Thymus (tissue), 14 donors: ENCODE results near the gene OVCH2. TPM values are rescaled to one million over a fixed set of nuclear protein-coding genes. Genes with fewer than 3 reads are reported as not detected.
"Not testable (repeated sequence)": the region's sequence is repeated elsewhere in the genome, so short reads cannot be mapped to it uniquely, and the experiment has no call there.

Source experiments
- DNase-seq, 9 donors: peaks; one replicate each; pipeline ENCODE4 v3.0.0-alpha.2; 2013; ENCODE audit warnings: low spot score in 9 of 9, low read depth in 6 of 9, missing footprints in 1 of 9
- H3K27ac ChIP-seq, 2 donors: one replicate each; pipeline ENCODE4 v1.5.1; 2013; ENCODE audit warnings: control low read depth in 1 of 2, low read depth in 1 of 2, low read length in 1 of 2, mild to moderate bottlenecking in 1 of 2, moderate library complexity in 1 of 2
- H3K27me3 ChIP-seq, 2 donors: one replicate each; pipeline ENCODE4 v1.5.1; 2013; ENCODE audit warnings: low read length in 1 of 2; ENCODE audit not compliant: control insufficient read depth in 2 of 2, insufficient read depth in 1 of 2
- H3K36me3 ChIP-seq, 2 donors: one replicate each; pipeline ENCODE4 v1.5.1; 2013; ENCODE audit warnings: low read length in 1 of 2, mild to moderate bottlenecking in 1 of 2, moderate library complexity in 1 of 2; ENCODE audit not compliant: control insufficient read depth in 2 of 2, insufficient read depth in 2 of 2
- H3K4me1 ChIP-seq, 2 donors: one replicate each; pipeline ENCODE4 v1.5.1; 2013; ENCODE audit warnings: low read length in 2 of 2; ENCODE audit not compliant: control insufficient read depth in 2 of 2, insufficient read depth in 2 of 2
- H3K4me3 ChIP-seq, 2 donors: one replicate each; pipeline ENCODE4 v1.5.1; 2013; ENCODE audit warnings: low read length in 2 of 2, control low read depth in 1 of 2, mild to moderate bottlenecking in 1 of 2
- H3K9me3 ChIP-seq, 2 donors: one replicate each; pipeline ENCODE4 v1.5.1; 2013; ENCODE audit warnings: low read length in 1 of 2, mild to moderate bottlenecking in 1 of 2; ENCODE audit not compliant: control insufficient read depth in 2 of 2, insufficient read depth in 1 of 2
- WGBS: extraction: QIAGEN DNeasy Blood & Tissue Kit; methylation state at CpG from one replicate; pipeline ENCODE4 v1.1.7; 2013; 5-methylcytosine and 5-hydroxymethylcytosine counted together
- long read RNA-seq, 10 donors: transcript quantifications; one replicate each; lab custom pipeline, GENCODE V29; 2026
- polyA plus RNA-seq: library from polyadenylated mRNA; stranded (reverse); fragments of 200-250 nt; gene quantifications from one replicate; pipeline ENCODE4 v1.2.3, GENCODE V29; 2013
- total RNA-seq: library from RNA; stranded (reverse); fragments of 120-200 nt; gene quantifications from one replicate; pipeline ENCODE4 v1.2.4, GENCODE V29; 2013
- donor health status: healthy.

Gene OVCH2
- total RNA-seq (not detected), polyA plus RNA-seq (1.5 TPM)
- long read RNA-seq, donor 1, result 0 reads
- long read RNA-seq, donor 2, result 0 reads
- long read RNA-seq, donor 3, result 0 reads
- long read RNA-seq, donor 4, result 0 reads
- long read RNA-seq, donor 5, result 0 reads
- long read RNA-seq, donor 6, result 0 reads
- long read RNA-seq, donor 7, result 0 reads
- long read RNA-seq, donor 8, result 0 reads
- long read RNA-seq, donor 9, result 0 reads
- long read RNA-seq, donor 10, result 0 reads

DNA sequence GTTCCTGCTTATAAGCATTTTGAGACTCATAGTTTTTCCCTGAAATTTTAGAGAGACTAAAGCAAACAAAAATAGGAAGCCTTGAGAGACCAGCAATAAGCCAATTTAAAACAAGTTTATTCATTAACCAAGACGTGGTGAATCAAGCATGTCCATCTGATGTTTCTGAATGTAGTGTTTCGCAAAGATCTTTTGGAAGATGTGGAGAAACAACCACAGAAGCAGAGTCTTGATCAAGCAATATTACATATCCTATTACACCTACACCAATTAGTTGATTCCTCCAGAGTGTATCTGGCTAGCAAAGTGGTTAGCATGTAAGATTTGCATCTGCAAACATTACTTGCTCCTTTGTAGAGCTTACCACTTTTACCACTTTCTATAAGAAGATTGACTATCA, at the start of gene OVCH2:
TSS of gene OVCH2 (minus strand) at position 101 of the 400 bp plus-strand sequence. CDS start at position 18, 83 bp downstream.
- H3K36me3 ChIP-seq, result no peaks in the 10 kb centered on the region
- H3K27me3 ChIP-seq, result no peaks in the 10 kb centered on the region
- no peak within 1 kb of the TSS for H3K4me3 ChIP-seq
- H3K4me1 ChIP-seq, result no peaks in the 10 kb centered on the region
- WGBS, result 84% methylated on average over 2 of the region's 2 CpGs
- no peak within 1 kb of the TSS for H3K27ac ChIP-seq
- H3K9me3 ChIP-seq, result no peaks in the 10 kb centered on the region
- DNase-seq, result no peak

- no peaks in the 10 kb centered on the region for H3K4me1 ChIP-seq
- H3K27me3 ChIP-seq, result no peaks in the 10 kb centered on the region
- no peak overlapping the region for H3K27ac ChIP-seq
- no peak overlapping the region for H3K4me3 ChIP-seq
- 93% methylated on average over 2 of the region's 2 CpGs for WGBS
- no peaks in the 10 kb centered on the region for H3K9me3 ChIP-seq
- no peaks in the 10 kb centered on the region for H3K36me3 ChIP-seq
- DNase-seq, result no peak
These were observed 43.2 kb upstream of the OVCH2 start for GRCh38 chr11:7749456-7749855.

DNA sequence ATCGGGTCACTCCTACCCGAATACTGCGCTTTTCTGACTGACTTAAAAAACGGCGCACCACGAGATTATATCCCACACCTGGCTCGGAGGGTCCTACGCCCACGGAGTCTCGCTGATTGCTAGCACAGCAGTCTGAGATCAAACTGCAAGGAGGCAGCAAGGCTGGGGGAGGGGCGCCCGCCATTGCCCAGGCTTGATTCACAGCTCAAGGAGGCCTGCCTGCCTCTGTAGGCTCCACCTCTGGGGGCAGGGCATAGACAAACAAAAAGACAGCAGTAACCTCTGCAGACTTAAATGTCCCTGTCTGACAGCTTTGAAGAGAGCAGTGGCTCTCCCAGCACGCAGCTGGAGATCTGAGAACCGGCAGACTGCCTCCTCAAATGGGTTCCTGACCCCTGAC, 28.5 kb upstream of the OVCH2 start:
- DNase-seq, H3K4me1 ChIP-seq: not testable (repeated sequence)

DNA sequence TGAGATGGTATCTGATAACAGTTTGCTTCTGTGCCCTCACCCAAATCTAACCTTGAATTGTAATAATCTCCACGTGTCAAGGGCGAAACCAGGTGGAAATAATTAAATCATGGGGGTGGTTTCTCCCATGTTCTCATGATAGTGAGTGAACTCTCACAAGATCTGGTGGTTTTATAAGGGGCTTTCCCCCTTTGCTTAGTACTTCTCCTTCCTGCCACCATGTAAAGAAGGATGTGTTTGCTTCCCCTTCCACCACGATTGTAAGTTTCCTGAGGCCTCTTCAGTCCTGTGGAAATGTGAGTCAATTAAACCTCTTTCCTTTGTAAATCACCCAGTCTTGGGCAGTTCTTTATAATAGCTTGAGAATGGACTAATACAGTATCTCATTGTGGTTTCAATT, 8.5 kb upstream of the OVCH2 start:
- no peaks in the 10 kb centered on the region for H3K36me3 ChIP-seq
- no peaks in the 10 kb centered on the region for H3K9me3 ChIP-seq
- no peaks in the 10 kb centered on the region for H3K27me3 ChIP-seq
- DNase-seq, result no peak
- H3K27ac ChIP-seq, result no peak overlapping the region
- 52% methylated on average over 3 of the region's 3 CpGs for whole genome bisulfite sequencing
- H3K4me1 ChIP-seq, result no peaks in the 10 kb centered on the region
- no peak overlapping the region for H3K4me3 ChIP-seq

More for the DNA sequence above, 28.5 kb upstream of the OVCH2 start:
- not testable (repeated sequence) for H3K27ac ChIP-seq, H3K36me3 ChIP-seq, H3K4me3 ChIP-seq, H3K27me3 ChIP-seq, H3K9me3 ChIP-seq
- WGBS, result 86% methylated on average over 13 of the region's 14 CpGs

DNA sequence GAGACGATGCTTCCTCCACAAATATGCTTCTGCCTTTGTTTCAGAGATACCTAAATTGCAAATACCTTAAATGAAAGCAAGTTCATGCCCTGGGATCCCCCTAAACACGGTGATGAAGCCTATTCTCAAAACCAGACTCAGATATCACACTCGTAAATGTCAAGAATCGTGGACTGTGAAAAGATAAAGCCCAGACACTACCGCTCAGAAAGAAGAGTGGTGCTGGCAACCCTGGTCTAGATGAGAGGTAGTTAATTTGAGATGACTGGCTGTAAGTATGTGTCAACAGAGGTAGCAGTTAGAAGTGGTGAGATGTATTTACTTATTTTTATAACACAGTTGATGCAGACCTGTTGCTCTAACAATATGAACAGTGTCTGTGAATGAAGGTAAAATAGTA, 2.5 kb downstream of the OVCH2 start:
- no peak for DNase-seq
- 81% methylated on average over 5 of the region's 5 CpGs for WGBS
- no peaks in the 10 kb centered on the region for H3K4me1 ChIP-seq

GRCh38 chr11:7696424-7696823, 9.9 kb downstream of the OVCH2 start:
- Histone ChIP-seq H3K36me3 (no peaks in the 10 kb centered on the region), H3K27me3 (peaks cover 0 to 2% of the 10 kb centered on the region in 2 donors), H3K27ac (no peak overlapping the region), H3K4me3 (no peak overlapping the region), H3K4me1 (no peaks in the 10 kb centered on the region), H3K9me3 (no peaks in the 10 kb centered on the region)
- no peak for DNase-seq
- WGBS, result 74% methylated on average over 5 of the region's 5 CpGs

More for the DNA sequence above, 2.5 kb downstream of the OVCH2 start:
- Histone ChIP-seq H3K4me3 (no peak overlapping the region), H3K27me3 (no peaks in the 10 kb centered on the region), H3K36me3 (no peaks in the 10 kb centered on the region), H3K27ac (no peak overlapping the region), H3K9me3 (no peaks in the 10 kb centered on the region)

DNA sequence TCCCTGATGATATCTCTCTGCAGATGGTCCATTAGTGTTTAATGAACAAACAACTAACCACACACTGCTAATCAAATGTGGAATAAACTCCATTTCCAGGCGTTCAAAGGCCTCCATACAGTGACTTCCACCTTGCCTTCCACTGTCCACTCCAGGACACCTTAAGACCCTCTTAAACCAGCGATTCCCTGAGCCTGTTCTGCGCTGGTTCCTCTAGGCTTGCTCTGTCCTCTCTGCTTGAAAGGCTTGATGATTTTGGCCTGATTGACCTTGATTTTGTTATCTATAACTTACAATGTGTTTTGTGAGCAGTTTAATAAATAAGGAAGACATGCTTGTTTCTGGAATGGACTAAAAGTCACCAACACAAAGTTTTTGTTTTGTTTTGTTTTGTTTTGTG, 12.0 kb downstream of the OVCH2 start:
- 87% methylated on average over 3 of the region's 3 CpGs for WGBS

DNA sequence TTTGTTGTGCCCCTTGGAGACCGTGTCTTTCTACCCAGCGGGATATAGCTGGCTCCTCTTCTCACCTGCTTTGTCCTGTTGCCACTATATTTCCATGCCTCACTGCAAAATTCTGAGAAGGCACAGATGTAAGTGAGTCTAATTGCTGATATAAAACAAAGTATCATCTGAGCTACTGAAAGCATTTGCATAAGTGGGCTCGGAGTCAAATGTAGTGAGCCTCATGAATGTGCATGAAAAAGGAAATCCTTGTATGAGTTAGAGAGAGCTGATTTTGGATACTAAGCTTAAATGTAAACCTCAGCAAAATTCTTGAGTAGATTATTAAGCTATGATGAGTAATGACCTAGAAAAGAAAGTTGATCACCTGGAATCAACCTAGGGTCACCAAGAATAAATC, 13.9 kb downstream of the OVCH2 start:
- Histone ChIP-seq H3K36me3 (no peaks in the 10 kb centered on the region), H3K9me3 (no peaks in the 10 kb centered on the region), H3K27ac (no peak overlapping the region), H3K4me1 (no peaks in the 10 kb centered on the region), H3K27me3 (peaks cover 0 to 2% of the 10 kb centered on the region in 2 donors), H3K4me3 (no peak overlapping the region)
- DNase-seq, result no peak
- 89% methylated on average over 3 of the region's 3 CpGs for WGBS

More for the DNA sequence above, 12.0 kb downstream of the OVCH2 start:
- Histone ChIP-seq H3K9me3 (no peaks in the 10 kb centered on the region), H3K27me3 (peaks cover 0 to 2% of the 10 kb centered on the region in 2 donors), H3K4me1 (no peaks in the 10 kb centered on the region), H3K4me3 (no peak overlapping the region), H3K36me3 (no peaks in the 10 kb centered on the region), H3K27ac (no peak overlapping the region)
- no peak for DNase-seq

DNA sequence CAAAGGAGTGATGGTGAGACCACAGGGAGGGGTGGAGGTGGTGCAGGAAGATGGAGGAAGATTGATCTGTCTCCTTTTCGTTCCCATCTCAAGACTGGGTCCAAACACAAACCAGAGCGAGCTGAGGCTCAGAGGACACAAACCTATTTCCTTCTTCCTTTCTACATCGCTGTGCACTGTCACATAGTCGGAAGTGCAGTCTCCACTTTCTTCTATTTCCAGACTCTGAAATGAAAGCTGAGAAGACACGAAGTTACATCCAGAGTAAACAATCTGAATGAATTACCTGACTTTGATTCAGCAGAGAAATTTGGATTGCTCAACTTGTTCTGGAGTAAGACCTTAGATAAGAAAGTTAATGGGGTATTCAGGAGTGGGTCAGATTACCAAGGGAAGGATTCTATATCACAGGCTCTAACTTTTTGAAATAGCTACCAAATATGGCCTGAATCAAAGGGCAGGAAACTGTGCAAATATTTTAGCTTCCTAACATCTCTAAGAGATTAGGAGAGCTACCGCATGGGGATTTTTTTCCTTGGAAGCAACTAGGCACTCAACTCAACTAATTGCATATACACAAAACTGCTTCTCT, 14.4 kb downstream of the OVCH2 start:
- DNase-seq, result no peak
- Histone ChIP-seq H3K4me3 (no peak overlapping the region), H3K4me1 (no peaks in the 10 kb centered on the region), H3K27me3 (peaks cover 0 to 2% of the 10 kb centered on the region in 2 donors), H3K9me3 (no peaks in the 10 kb centered on the region), H3K27ac (no peak overlapping the region), H3K36me3 (no peaks in the 10 kb centered on the region)
- 75% methylated on average over 6 of the region's 6 CpGs for WGBS
